Measurements from ENCODE around the gene SNTB2.
A peak's percentile ranks its signal among the peaks of the same experiment; 100 is the strongest.

SNTB2 gene

GRCh38 chr16:69260506-69260905, 73.5 kb downstream of the SNTB2 start:
- no peak for TF ChIP-seq CTCF (IDR thresholded peaks at IDR 0.05; ENCODE audit: control insufficient read depth, insufficient read depth, low read depth, low read length, missing control alignments)
- no peak for DNase-seq (ENCODE audit: low read depth)
- H3K4me3 ChIP-seq (ENCODE audit: control insufficient read depth, low read depth, low read length) = no peak overlapping the region

GRCh38 chr16:69266334-69267063, 79.5 kb downstream of the SNTB2 start:
- TF ChIP-seq CTCF (IDR thresholded peaks at IDR 0.05; ENCODE audit: control insufficient read depth, insufficient read depth, low read depth, low read length, missing control alignments) = no peak
- DNase-seq (ENCODE audit: low read depth) = no peak

GRCh38 chr16:69267633-69268032, 80.7 kb downstream of the SNTB2 start:
- DNase-seq (ENCODE audit: low read depth) = no peak
- no peak for TF ChIP-seq CTCF (IDR thresholded peaks at IDR 0.05; ENCODE audit: control insufficient read depth, insufficient read depth, low read depth, low read length, missing control alignments)
- no peak overlapping the region for H3K4me3 ChIP-seq (ENCODE audit: control insufficient read depth, low read depth, low read length)

More at GRCh38 chr16:69266334-69267063, 79.5 kb downstream of the SNTB2 start:
- H3K4me3 ChIP-seq (ENCODE audit: control insufficient read depth, low read depth, low read length) = no peak overlapping the region

GRCh38 chr16:69270395-69270794, 83.4 kb downstream of the SNTB2 start:
- DNase-seq (ENCODE audit: low read depth) = peak; percentile 67
- no peak for TF ChIP-seq CTCF (IDR thresholded peaks at IDR 0.05; ENCODE audit: control insufficient read depth, insufficient read depth, low read depth, low read length, missing control alignments)
- no peak overlapping the region for H3K4me3 ChIP-seq (ENCODE audit: control insufficient read depth, low read depth, low read length)

GRCh38 chr16:69270831-69271230, 83.9 kb downstream of the SNTB2 start:
- no peak for DNase-seq (ENCODE audit: low read depth)
- TF ChIP-seq CTCF (IDR thresholded peaks at IDR 0.05; ENCODE audit: control insufficient read depth, insufficient read depth, low read depth, low read length, missing control alignments) = no peak
- no peak overlapping the region for H3K4me3 ChIP-seq (ENCODE audit: control insufficient read depth, low read depth, low read length)

GRCh38 chr16:69273009-69273408, 86.0 kb downstream of the SNTB2 start:
- TF ChIP-seq CTCF (IDR thresholded peaks at IDR 0.05; ENCODE audit: control insufficient read depth, insufficient read depth, low read depth, low read length, missing control alignments) = no peak
- no peak for DNase-seq (ENCODE audit: low read depth)
- no peak overlapping the region for H3K4me3 ChIP-seq (ENCODE audit: control insufficient read depth, low read depth, low read length)
